ENCODE results near the gene PRKCI. TPM values are rescaled to one million over a fixed set of nuclear protein-coding genes. Genes with fewer than 3 reads are reported as not detected.

The PRKCI gene
- polyA plus RNA-seq, 1 donor from 2014 or later, result 70.8 TPM

- Histone ChIP-seq H3K4me2 (ENCODE audit: low read length) (no peak overlapping the region), H3K79me2 (replicated peaks; ENCODE audit: insufficient read depth, low read length) (no peaks in the 10 kb centered on the region), H3K27ac (ENCODE audit: low read length) (no peak overlapping the region), H3K9me2 (ENCODE audit: insufficient read depth, low read length) (no peaks in the 10 kb centered on the region), H3K9ac (ENCODE audit: low read length) (no peak overlapping the region), H3K27me3 (ENCODE audit: insufficient read depth, low read depth, low read length) (no peaks in the 10 kb centered on the region), H4K20me1 (ENCODE audit: insufficient read depth) (no peaks in the 10 kb centered on the region), H3K36me3 (ENCODE audit: insufficient read depth, low read length) (no peaks in the 10 kb centered on the region), H3K4me3 (ENCODE audit: low read length) (no peak overlapping the region), H3F3A (ENCODE audit: insufficient read depth, low read length, poor library complexity, severe bottlenecking) (no peaks in the 10 kb centered on the region), H2AFZ (ENCODE audit: low read depth, low read length) (no peak overlapping the region), H3K9me3 (ENCODE audit: low read length) (no peaks in the 10 kb centered on the region)
- TF ChIP-seq REST (IDR thresholded peaks at IDR 0.05; ENCODE audit: borderline replicate concordance) (no peak), EZH2 (IDR thresholded peaks at IDR 0.05; ENCODE audit: borderline replicate concordance, insufficient read depth, low read length, poor library complexity, severe bottlenecking) (no peak), RAD21 (conservative IDR thresholded peaks at IDR 0.05) (no peak), POLR2AphosphoS5 (IDR thresholded peaks at IDR 0.05) (no peak), SMC3 (conservative IDR thresholded peaks at IDR 0.05; ENCODE audit: poor library complexity) (no peak), EP300 (conservative IDR thresholded peaks at IDR 0.05; ENCODE audit: poor library complexity, severe bottlenecking) (no peak), TAF1 (IDR thresholded peaks at IDR 0.05; ENCODE audit: low read depth) (no peak), MXI1 (conservative IDR thresholded peaks at IDR 0.05; ENCODE audit: poor library complexity, severe bottlenecking) (no peak), CTCF (IDR thresholded peaks at IDR 0.05; ENCODE audit: poor library complexity, severe bottlenecking) (no peak)
These were observed 108.1 kb downstream of the PRKCI start for GRCh38 chr3:170330366-170330765.

- H3K4me2 ChIP-seq (ENCODE audit: low read length), result no peak overlapping the region
These were observed 108.9 kb downstream of the PRKCI start for GRCh38 chr3:170331143-170331542.

More at GRCh38 chr3:170331143-170331542, 108.9 kb downstream of the PRKCI start:
- Histone ChIP-seq H3K79me2 (replicated peaks; ENCODE audit: insufficient read depth, low read length) (no peaks in the 10 kb centered on the region), H3K27ac (ENCODE audit: low read length) (no peak overlapping the region), H2AFZ (ENCODE audit: low read depth, low read length) (no peak overlapping the region), H3K9me3 (ENCODE audit: low read length) (no peaks in the 10 kb centered on the region), H3K36me3 (ENCODE audit: insufficient read depth, low read length) (no peaks in the 10 kb centered on the region), H3K9ac (ENCODE audit: low read length) (no peak overlapping the region), H4K20me1 (ENCODE audit: insufficient read depth) (no peaks in the 10 kb centered on the region), H3K9me2 (ENCODE audit: insufficient read depth, low read length) (no peaks in the 10 kb centered on the region), H3K27me3 (ENCODE audit: insufficient read depth, low read depth, low read length) (no peaks in the 10 kb centered on the region), H3F3A (ENCODE audit: insufficient read depth, low read length, poor library complexity, severe bottlenecking) (no peaks in the 10 kb centered on the region), H3K4me3 (ENCODE audit: low read length) (no peak overlapping the region)
- TF ChIP-seq POLR2AphosphoS5 (IDR thresholded peaks at IDR 0.05) (no peak), REST (IDR thresholded peaks at IDR 0.05; ENCODE audit: borderline replicate concordance) (no peak), EZH2 (IDR thresholded peaks at IDR 0.05; ENCODE audit: borderline replicate concordance, insufficient read depth, low read length, poor library complexity, severe bottlenecking) (no peak), TAF1 (IDR thresholded peaks at IDR 0.05; ENCODE audit: low read depth) (no peak), CTCF (IDR thresholded peaks at IDR 0.05; ENCODE audit: poor library complexity, severe bottlenecking) (no peak), MXI1 (conservative IDR thresholded peaks at IDR 0.05; ENCODE audit: poor library complexity, severe bottlenecking) (no peak), SMC3 (conservative IDR thresholded peaks at IDR 0.05; ENCODE audit: poor library complexity) (no peak), RAD21 (conservative IDR thresholded peaks at IDR 0.05) (no peak), EP300 (conservative IDR thresholded peaks at IDR 0.05; ENCODE audit: poor library complexity, severe bottlenecking) (no peak)

Data from neural cell (in vitro differentiated cells).